ENCODE data around the gene TUBGCP3.

GRCh38 chr13:112605531-112605990 lies 17.6 kb upstream of the TUBGCP3 start:
- TF ChIP-seq ZNF274 (IDR thresholded peaks at IDR 0.05; ENCODE audit: borderline replicate concordance, low read depth, low read length) (no peak), TAF1 (IDR thresholded peaks at IDR 0.05; ENCODE audit: control insufficient read depth, extremely low read depth, insufficient read depth, low read length, severe bottlenecking) (no peak), E2F4 (CRISPR knock-in tag; IDR thresholded peaks at IDR 0.05; ENCODE audit: low read depth) (no peak), CHD1 (IDR thresholded peaks at IDR 0.05; ENCODE audit: low read length) (no peak), POLR2AphosphoS5 (IDR thresholded peaks at IDR 0.05; ENCODE audit: control insufficient read depth, insufficient read depth, low read depth, low read length) (no peak), MLLT1 (IDR thresholded peaks at IDR 0.05) (no peak), GTF2F1 (IDR thresholded peaks at IDR 0.05; ENCODE audit: low read depth, low read length) (no peak), USF2 (CRISPR knock-in tag; IDR thresholded peaks at IDR 0.05) (no peak)
